Retina (tissue), 1 donor: Measurements from ENCODE around the gene PRODH.
"Not testable (repeated sequence)": the region's sequence is repeated elsewhere in the genome, so short reads cannot be mapped to it uniquely, and the experiment has no call there.

Source experiments
- DNase-seq: peaks from one replicate; pipeline ENCODE4 v3.0.0-alpha.2; 2016

The PRODH gene

GRCh38 chr22:18952022-18952421, 15.9 kb upstream of the PRODH start:
- no peak for DNase-seq

GRCh38 chr22:18950141-18950540, 14.0 kb upstream of the PRODH start:
- DNase-seq = no peak

- DNase-seq = no peak
Measured at GRCh38 chr22:18947905-18948304, 11.8 kb upstream of the PRODH start.

GRCh38 chr22:18947105-18947504, 11.0 kb upstream of the PRODH start:
- not testable (repeated sequence) for DNase-seq

- not testable (repeated sequence) for DNase-seq
Measured at GRCh38 chr22:18938691-18939090, 2.6 kb upstream of the PRODH start.

- not testable (repeated sequence) for DNase-seq
Measured at GRCh38 chr22:18934688-18935087, 1.4 kb downstream of the PRODH start.

GRCh38 chr22:18933914-18934313, 2.2 kb downstream of the PRODH start:
- DNase-seq = no peak

GRCh38 chr22:18931905-18932652, 4.0 kb downstream of the PRODH start:
- no peak for DNase-seq

- no peak for DNase-seq
Measured at GRCh38 chr22:18929459-18929858, 6.6 kb downstream of the PRODH start.

GRCh38 chr22:18927573-18927972, 8.5 kb downstream of the PRODH start:
- no peak for DNase-seq

GRCh38 chr22:18927020-18927419, 9.1 kb downstream of the PRODH start:
- no peak for DNase-seq

GRCh38 chr22:18925368-18926064, 10.6 kb downstream of the PRODH start:
- DNase-seq = no peak

- DNase-seq = not testable (repeated sequence)
Measured at GRCh38 chr22:18920257-18920902, 15.7 kb downstream of the PRODH start.

GRCh38 chr22:18917818-18918217, 18.3 kb downstream of the PRODH start:
- DNase-seq = peak; percentile 1

- not testable (repeated sequence) for DNase-seq
Measured at GRCh38 chr22:18915550-18915949, 20.5 kb downstream of the PRODH start.

- DNase-seq = not testable (repeated sequence)
Measured at GRCh38 chr22:18914558-18914957, 21.5 kb downstream of the PRODH start.

- not testable (repeated sequence) for DNase-seq
Measured at GRCh38 chr22:18912264-18912946, 23.7 kb downstream of the PRODH start.

- not testable (repeated sequence) for DNase-seq
Measured at GRCh38 chr22:18911535-18911934, 24.6 kb downstream of the PRODH start.

GRCh38 chr22:18909556-18909955, 26.5 kb downstream of the PRODH start:
- no peak for DNase-seq

GRCh38 chr22:18906896-18907295, 29.2 kb downstream of the PRODH start:
- no peak for DNase-seq

- not testable (repeated sequence) for DNase-seq
Measured at GRCh38 chr22:18906410-18906745, 29.7 kb downstream of the PRODH start.

- DNase-seq = no peak
Measured at GRCh38 chr22:18905540-18906409, 30.3 kb downstream of the PRODH start, which contains the start of gene DGCR6. TSS of gene DGCR6 (plus strand) at chr22:18906320. CDS start at chr22:18906375, 55 bp downstream.
